NT2/D1 (cell line): Measurements from ENCODE around the gene ROPN1.

Experiments used
- DNase-seq: peaks from one replicate; pipeline ENCODE4 v3.0.0-alpha.2; 2011; ENCODE audit warnings: low read depth, low spot score
- H3K27me3 ChIP-seq: 2 replicates; pipeline ENCODE4 v1.6.0; 2011; ENCODE audit warnings: mild to moderate bottlenecking; ENCODE audit not compliant: insufficient read length, insufficient read depth
- H3K36me3 ChIP-seq: 2 replicates; pipeline ENCODE4 v1.6.1; 2011; ENCODE audit warnings: mild to moderate bottlenecking, low read length, mixed read lengths; ENCODE audit not compliant: insufficient read depth, insufficient read length
- H3K4me1 ChIP-seq: 2 replicates; pipeline ENCODE4 v1.5.1; 2011; ENCODE audit not compliant: insufficient read depth, insufficient read length
- H3K4me3 ChIP-seq: 2 replicates; pipeline ENCODE4 v1.5.1; 2011; ENCODE audit warnings: low read depth; ENCODE audit not compliant: insufficient read length
- H3K9ac ChIP-seq: 2 replicates; pipeline ENCODE4 v1.6.0; 2011; ENCODE audit warnings: low read depth; ENCODE audit not compliant: insufficient read length
- H3K9me3 ChIP-seq: 2 replicates; pipeline ENCODE4 v1.5.1; 2011; ENCODE audit warnings: mild to moderate bottlenecking, low read length; ENCODE audit not compliant: insufficient read depth
- SUZ12 ChIP-seq: IDR thresholded peaks from 2 replicates; pipeline ENCODE4 v1.6.1; 2011; ENCODE audit not compliant: insufficient read length, insufficient read depth; ENCODE audit errors: extremely low read depth
- YY1 ChIP-seq: IDR thresholded peaks from 2 replicates; pipeline ENCODE4 v1.6.1; 2011; ENCODE audit not compliant: insufficient read length, insufficient read depth
- ZNF274 ChIP-seq: IDR thresholded peaks from 2 replicates; pipeline ENCODE4 v1.6.1; 2011; ENCODE audit warnings: mild to moderate bottlenecking, low read depth, low read length

ROPN1 gene

GRCh38 chr3:123951522-123952447 is 40.1 kb downstream of the ROPN1 start:
- H3K36me3 ChIP-seq: peaks cover 90% of the 10 kb centered on the region

DNA sequence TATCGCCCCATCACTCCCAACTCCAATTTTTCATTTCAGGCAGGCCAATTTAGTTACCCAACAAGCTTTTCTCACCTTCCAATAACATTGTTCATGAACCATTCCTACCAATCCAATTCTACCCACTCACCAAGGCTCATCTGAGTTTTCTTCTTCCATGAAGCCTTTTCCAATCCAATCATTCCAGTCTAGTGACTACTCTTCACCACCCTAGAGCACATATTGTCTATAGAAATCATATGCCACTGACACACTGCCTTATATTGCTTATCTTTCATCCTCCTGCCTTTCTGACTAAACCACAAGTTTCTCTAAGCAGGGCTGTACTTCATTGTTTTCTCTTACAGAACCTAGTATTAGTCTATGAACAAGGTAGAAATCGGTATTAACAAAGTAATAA is 42.3 kb downstream of the ROPN1 start:
- Histone ChIP-seq H3K36me3 (peaks cover 85% of the 10 kb centered on the region), H3K4me1 (no peaks in the 10 kb centered on the region), H3K9ac (no peak overlapping the region), H3K9me3 (no peaks in the 10 kb centered on the region), H3K27me3 (no peaks in the 10 kb centered on the region), H3K4me3 (no peak overlapping the region)
- no peak for DNase-seq
- TF ChIP-seq ZNF274: no peak
- TF ChIP-seq SUZ12: no peak
- no peak for TF ChIP-seq YY1

More at GRCh38 chr3:123951522-123952447, 40.1 kb downstream of the ROPN1 start:
- H3K9me3 ChIP-seq: no peaks in the 10 kb centered on the region
- no peak overlapping the region for H3K4me3 ChIP-seq
- H3K27me3 ChIP-seq: no peaks in the 10 kb centered on the region
- no peak overlapping the region for H3K9ac ChIP-seq
- TF ChIP-seq SUZ12 (no peak), ZNF274 (no peak), YY1 (no peak)
- no peaks in the 10 kb centered on the region for H3K4me1 ChIP-seq
- no peak for DNase-seq

GRCh38 chr3:123948449-123948848 is 43.5 kb downstream of the ROPN1 start:
- Histone ChIP-seq H3K27me3 (no peaks in the 10 kb centered on the region), H3K9me3 (no peaks in the 10 kb centered on the region), H3K4me3 (no peak overlapping the region), H3K4me1 (no peaks in the 10 kb centered on the region), H3K36me3 (peaks cover 87% of the 10 kb centered on the region), H3K9ac (no peak overlapping the region)
- TF ChIP-seq ZNF274 (no peak), YY1 (no peak), SUZ12 (no peak)
- no peak for DNase-seq

DNA sequence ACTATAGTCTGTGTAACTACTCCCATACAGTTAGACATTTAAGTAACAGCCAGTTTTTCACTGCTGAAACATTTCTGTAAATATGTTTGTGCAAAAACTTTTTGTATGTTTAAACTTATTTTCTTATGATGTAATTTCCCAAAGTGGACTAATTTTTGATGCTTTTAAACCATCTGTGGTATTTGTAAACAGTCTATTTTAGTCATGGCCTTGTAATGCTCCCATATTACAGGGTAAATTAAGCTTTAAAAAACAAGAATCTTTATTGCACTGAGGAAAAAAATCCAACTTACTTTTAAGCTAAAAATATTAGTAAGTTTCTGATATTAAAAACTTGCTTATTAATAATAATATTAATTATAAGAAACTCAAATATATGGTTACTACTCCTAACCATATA is 44.4 kb downstream of the ROPN1 start:
- TF ChIP-seq ZNF274 (no peak), SUZ12 (no peak), YY1 (no peak)
- H3K9ac ChIP-seq: no peak overlapping the region
- no peaks in the 10 kb centered on the region for H3K9me3 ChIP-seq
- no peak overlapping the region for H3K4me3 ChIP-seq
- peaks cover 86% of the 10 kb centered on the region for H3K36me3 ChIP-seq
- no peaks in the 10 kb centered on the region for H3K27me3 ChIP-seq
- DNase-seq: no peak
- no peaks in the 10 kb centered on the region for H3K4me1 ChIP-seq

DNA sequence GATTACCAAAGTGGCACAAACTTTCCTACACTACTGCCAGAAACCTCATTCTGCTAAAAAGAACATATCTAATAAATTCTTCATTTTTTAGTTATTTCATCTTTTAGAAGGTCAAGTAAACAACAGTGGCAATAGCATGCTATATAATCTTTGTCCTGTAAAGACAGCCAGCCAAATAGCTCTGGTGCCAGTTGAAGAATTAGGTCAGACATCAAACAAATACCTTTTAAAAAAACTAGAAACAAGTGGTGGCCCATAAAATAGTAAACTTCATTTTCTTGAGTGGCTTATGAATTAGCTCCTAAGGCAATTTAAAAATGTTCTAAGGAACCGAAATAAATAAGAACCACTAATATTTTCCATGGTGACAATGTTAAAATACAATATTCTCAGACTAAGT is 50.4 kb downstream of the ROPN1 start:
- no peak overlapping the region for H3K9ac ChIP-seq
- H3K4me1 ChIP-seq: no peaks in the 10 kb centered on the region
- DNase-seq: no peak
- H3K27me3 ChIP-seq: no peaks in the 10 kb centered on the region
- no peaks in the 10 kb centered on the region for H3K9me3 ChIP-seq
- H3K4me3 ChIP-seq: no peak overlapping the region
- peaks cover 79% of the 10 kb centered on the region for H3K36me3 ChIP-seq
- no peak for TF ChIP-seq YY1
- no peak for TF ChIP-seq ZNF274
- no peak for TF ChIP-seq SUZ12

- TF ChIP-seq ZNF274 (no peak), YY1 (no peak), SUZ12 (no peak)
- H3K36me3 ChIP-seq: peaks cover 81% of the 10 kb centered on the region
- DNase-seq: no peak
- no peak overlapping the region for H3K4me3 ChIP-seq
- no peak overlapping the region for H3K9ac ChIP-seq
- H3K4me1 ChIP-seq: no peaks in the 10 kb centered on the region
- no peaks in the 10 kb centered on the region for H3K9me3 ChIP-seq
- no peaks in the 10 kb centered on the region for H3K27me3 ChIP-seq
Measured at GRCh38 chr3:123941121-123941520, 50.8 kb downstream of the ROPN1 start.

GRCh38 chr3:123939706-123940105 is 52.2 kb downstream of the ROPN1 start:
- no peak for DNase-seq
- TF ChIP-seq SUZ12 (no peak), ZNF274 (no peak), YY1 (no peak)
- no peak overlapping the region for H3K4me3 ChIP-seq
- H3K4me1 ChIP-seq: no peaks in the 10 kb centered on the region
- no peaks in the 10 kb centered on the region for H3K27me3 ChIP-seq
- H3K9me3 ChIP-seq: no peaks in the 10 kb centered on the region
- peaks cover 68% of the 10 kb centered on the region for H3K36me3 ChIP-seq
- no peak overlapping the region for H3K9ac ChIP-seq
